Measurements from ENCODE around the gene DYRK4.

GRCh38 chr12:4580281-4580688 is 18.3 kb downstream of the DYRK4 start:
- TF ChIP-seq CTCF (IDR thresholded peaks at IDR 0.05 in 4 of 5, conservative IDR thresholded peaks at IDR 0.05 in 1 of 5) (no peak), POLR2A (IDR thresholded peaks at IDR 0.05) (no peak)

All from gastrocnemius medialis (tissue), 4 donors.